Lower leg skin (tissue), 3 donors: Measurements from ENCODE around the gene CHAC2.

Experiments used
- CTCF ChIP-seq, 3 donors: fragments of 450-650 bp; IDR thresholded peaks; one replicate each; pipeline ENCODE4 v1.5.1; 2016; ENCODE audit warnings: antibody characterized with exemption in 3 of 3, mild to moderate bottlenecking in 3 of 3, moderate library complexity in 2 of 3
- POLR2A ChIP-seq, 2 donors: fragments of 450-650 bp; IDR thresholded peaks; one replicate each; pipeline ENCODE4 v1.6.1; 2016 to 2017; ENCODE audit warnings: antibody characterized with exemption in 2 of 2, mild to moderate bottlenecking in 1 of 2, moderate library complexity in 1 of 2

GRCh38 chr2:53818854-53819435 is 51.3 kb downstream of the CHAC2 start:
- TF ChIP-seq CTCF (IDR thresholded peaks at IDR 0.05) = no peak
- TF ChIP-seq POLR2A (IDR thresholded peaks at IDR 0.05) = no peak
